Amniotic stem cell (primary cell): ENCODE results near the gene GAL3ST2.
"Not testable (repeated sequence)": the region's sequence is repeated elsewhere in the genome, so short reads cannot be mapped to it uniquely, and the experiment has no call there.

Experiments used
- DNase-seq: peaks from one replicate; lab custom pipeline; 2025; lab: John Stamatoyannopoulos, UW

Gene GAL3ST2

GRCh38 chr2:241748468-241749256, 28.0 kb upstream of the GAL3ST2 start:
- DNase-seq, result no peak

- DNase-seq, result no peak
Observed at GRCh38 chr2:241750076-241750840, 26.4 kb upstream of the GAL3ST2 start.

GRCh38 chr2:241751152-241751551, 25.5 kb upstream of the GAL3ST2 start:
- DNase-seq, result no peak

GRCh38 chr2:241751776-241752175, 24.8 kb upstream of the GAL3ST2 start:
- no peak for DNase-seq

- DNase-seq, result no peak
Observed at GRCh38 chr2:241752253-241752652, 24.4 kb upstream of the GAL3ST2 start.

GRCh38 chr2:241752689-241753276, 23.8 kb upstream of the GAL3ST2 start:
- no peak for DNase-seq

- no peak for DNase-seq
Observed at GRCh38 chr2:241753493-241753892, 23.1 kb upstream of the GAL3ST2 start.

GRCh38 chr2:241754042-241754441, 22.6 kb upstream of the GAL3ST2 start:
- DNase-seq, result no peak

- no peak for DNase-seq
Observed at GRCh38 chr2:241755166-241755565, 21.5 kb upstream of the GAL3ST2 start.

GRCh38 chr2:241755777-241756176, 20.8 kb upstream of the GAL3ST2 start:
- DNase-seq, result no peak

GRCh38 chr2:241759067-241759807, 17.4 kb upstream of the GAL3ST2 start:
- DNase-seq, result no peak

GRCh38 chr2:241759893-241760292, 16.7 kb upstream of the GAL3ST2 start:
- not testable (repeated sequence) for DNase-seq

- no peak for DNase-seq
Observed at GRCh38 chr2:241760301-241760771, 16.3 kb upstream of the GAL3ST2 start.

- no peak for DNase-seq
Observed at GRCh38 chr2:241762321-241762932, 14.2 kb upstream of the GAL3ST2 start.

GRCh38 chr2:241762933-241763369, 13.7 kb upstream of the GAL3ST2 start:
- DNase-seq, result no peak

GRCh38 chr2:241763551-241764274, 12.9 kb upstream of the GAL3ST2 start:
- DNase-seq, result no peak

GRCh38 chr2:241764275-241765241, 12.1 kb upstream of the GAL3ST2 start:
- DNase-seq, result no peak

- DNase-seq, result no peak
Observed at GRCh38 chr2:241767464-241768250, 9.0 kb upstream of the GAL3ST2 start.

GRCh38 chr2:241768251-241768711, 8.3 kb upstream of the GAL3ST2 start:
- DNase-seq, result no peak
